Pulmonary artery endothelial cell (primary cell): ENCODE measurements around the gene PIP4K2A. TPM values are rescaled to one million over a fixed set of nuclear protein-coding genes. Genes with fewer than 3 reads are reported as not detected.
"Not testable (repeated sequence)": the region's sequence is repeated elsewhere in the genome, so short reads cannot be mapped to it uniquely, and the experiment has no call there.

Experiments used
- DNase-seq: peaks from one replicate; pipeline ENCODE4 v3.0.0-alpha.2; 2011; ENCODE audit warnings: low read depth, low spot score
- total RNA-seq: library from RNA; depleted of rRNA; stranded (reverse); fragments of >200 nt; gene quantifications from 2 replicates; pipeline ENCODE4 v1.2.3, GENCODE V29; 2014

Gene PIP4K2A
- total RNA-seq = 18.4 and 34.7 TPM in 2 replicates

DNA sequence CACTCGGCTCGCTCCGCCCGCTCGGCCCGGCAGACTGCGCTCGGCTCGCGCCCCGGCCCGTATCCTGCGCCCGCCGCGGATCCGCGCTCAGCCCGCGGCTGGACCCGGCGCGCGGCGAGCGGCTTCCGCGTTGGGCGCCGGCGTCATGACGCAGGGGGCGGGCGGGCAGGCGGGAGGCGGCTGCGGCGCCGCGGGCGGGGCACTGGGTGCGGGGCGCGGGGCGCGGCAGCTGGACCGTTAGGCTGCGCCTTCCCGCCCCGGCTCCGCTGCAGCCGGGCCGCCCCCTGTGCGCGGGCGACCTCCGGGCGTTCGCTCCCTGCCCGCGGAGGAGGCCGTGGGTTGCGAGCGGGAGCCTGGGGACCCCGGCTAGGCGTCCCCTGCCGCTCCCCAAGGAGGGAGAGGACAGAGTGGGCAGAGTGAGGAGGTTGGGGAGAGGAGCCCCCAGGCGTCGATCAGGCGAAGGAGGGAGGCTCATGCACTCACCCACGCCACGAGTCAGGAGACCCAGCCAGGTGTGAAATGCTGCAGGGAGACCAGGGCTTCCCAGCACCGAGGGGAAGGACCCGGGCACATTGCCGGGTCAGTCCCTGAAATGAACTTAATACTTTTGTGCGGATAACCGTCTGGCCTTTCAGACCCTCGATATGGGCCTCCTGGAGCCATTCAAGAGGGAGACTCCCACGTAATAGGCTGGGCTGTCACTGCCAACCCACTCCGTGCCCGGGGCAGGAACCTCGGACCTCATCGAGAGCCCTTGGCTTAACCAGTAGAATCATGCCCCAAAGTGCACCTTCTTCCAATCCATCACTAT is at the start of gene PIP4K2A:
Gene PIP4K2A, minus strand, starts transcription at position 100 of the 811 bp plus-strand sequence. CDS start 252 bp downstream, outside the sequence.
- DNase-seq = no peak

DNA sequence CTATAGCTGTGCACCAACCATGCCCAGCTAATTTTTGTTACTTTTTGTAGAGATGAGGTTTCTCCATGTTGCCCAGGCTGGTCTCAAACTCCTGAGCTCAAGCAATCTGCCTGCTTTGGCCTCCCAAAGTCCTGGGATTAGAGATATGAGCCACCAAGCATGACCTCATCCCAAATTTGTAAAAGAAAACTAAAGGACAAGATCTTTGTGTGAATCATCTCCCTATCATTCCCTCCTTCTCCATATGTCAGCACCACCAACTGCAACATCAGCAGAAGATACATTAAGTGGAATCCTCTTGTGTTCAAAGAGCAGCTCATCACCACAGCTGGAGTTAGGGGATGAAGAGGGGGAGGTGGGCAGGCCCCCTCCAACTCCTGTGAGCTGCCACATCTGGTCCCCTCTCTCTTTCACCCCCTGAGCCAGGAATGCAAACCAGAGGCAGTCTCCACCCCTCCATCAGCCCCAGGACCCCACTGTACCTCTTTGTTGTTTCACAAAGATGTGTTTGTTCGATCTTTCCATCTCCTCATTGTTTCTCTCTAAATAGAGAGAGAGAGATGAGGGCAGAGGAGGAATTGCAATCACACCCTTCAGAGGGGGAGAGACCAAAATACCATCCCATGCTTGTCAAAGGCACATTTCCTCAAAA is 47.3 kb upstream of the PIP4K2A start:
- no peak for DNase-seq

DNA sequence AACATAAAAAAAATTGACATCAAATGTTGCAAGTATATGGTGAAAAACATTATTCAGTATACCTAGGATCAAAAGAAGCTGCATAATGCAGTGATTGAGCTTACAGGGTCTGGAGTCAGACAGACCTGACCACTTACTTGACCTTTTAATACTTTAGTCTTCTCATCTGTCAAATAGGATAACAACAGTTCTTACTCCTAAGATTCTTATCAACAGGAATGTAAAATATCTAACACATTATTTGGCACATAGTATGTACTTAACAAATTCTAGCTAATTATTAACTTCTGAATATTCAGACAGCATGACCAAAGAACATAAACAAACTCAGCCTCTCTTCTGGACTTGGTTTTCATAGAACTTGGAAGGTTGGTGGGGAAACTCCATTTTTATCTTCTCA is 45.6 kb upstream of the PIP4K2A start:
- DNase-seq = no peak

- DNase-seq = no peak
These were observed 44.5 kb upstream of the PIP4K2A start for GRCh38 chr10:22758867-22759266.

GRCh38 chr10:22754296-22754695 is 39.9 kb upstream of the PIP4K2A start:
- DNase-seq = no peak

DNA sequence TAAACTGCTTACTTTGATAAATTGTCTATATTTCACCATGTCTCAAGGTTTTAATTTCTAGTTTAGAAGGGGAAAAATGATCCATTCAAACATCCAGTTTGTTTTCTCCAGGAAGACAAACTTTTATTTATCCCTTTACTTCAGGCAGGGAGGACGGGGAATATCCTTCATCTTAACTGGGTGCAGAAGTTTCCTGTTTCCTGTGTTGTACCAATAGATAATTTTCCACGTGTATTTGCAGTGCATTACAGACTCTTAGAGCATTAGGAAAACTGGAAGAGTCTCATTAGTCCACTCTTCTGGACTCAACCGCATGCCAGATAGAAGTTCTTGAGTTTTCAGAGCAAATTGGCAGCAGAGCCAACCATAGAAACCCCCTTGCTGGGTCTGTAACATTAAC is 39.4 kb upstream of the PIP4K2A start:
- DNase-seq = peak; percentile 60

DNA sequence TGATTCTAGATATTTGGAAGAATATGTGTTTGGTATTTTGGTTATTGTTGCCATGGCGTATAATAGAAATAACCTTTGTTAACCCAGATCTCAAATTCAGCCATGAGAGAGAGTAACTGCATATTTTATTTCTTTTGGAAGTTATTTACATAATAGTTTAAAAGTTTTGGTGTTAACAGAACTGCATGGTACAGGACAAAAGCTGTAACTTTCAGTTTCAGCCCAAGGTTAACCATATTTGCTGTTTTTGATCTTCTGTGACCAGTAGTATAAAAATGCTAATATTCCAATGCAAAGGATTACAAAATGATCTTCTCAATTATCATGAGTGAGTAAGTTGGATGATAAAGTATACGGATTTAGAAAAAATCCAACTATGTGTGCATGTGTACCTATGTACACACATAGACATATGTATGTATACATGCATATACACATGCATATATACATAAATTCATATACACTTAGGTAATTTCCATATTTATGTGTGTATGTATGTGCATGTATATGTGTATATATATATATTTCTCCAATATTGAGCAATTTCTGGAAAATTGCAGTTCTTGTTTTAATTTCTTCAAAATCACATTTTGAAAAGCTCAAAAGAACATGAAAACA is 38.0 kb upstream of the PIP4K2A start:
- no peak for DNase-seq

- peak; percentile 13 for DNase-seq
These were observed 35.8 kb upstream of the PIP4K2A start for GRCh38 chr10:22750131-22750530.

- DNase-seq = not testable (repeated sequence)
These were observed 30.5 kb upstream of the PIP4K2A start for GRCh38 chr10:22744858-22745257.

DNA sequence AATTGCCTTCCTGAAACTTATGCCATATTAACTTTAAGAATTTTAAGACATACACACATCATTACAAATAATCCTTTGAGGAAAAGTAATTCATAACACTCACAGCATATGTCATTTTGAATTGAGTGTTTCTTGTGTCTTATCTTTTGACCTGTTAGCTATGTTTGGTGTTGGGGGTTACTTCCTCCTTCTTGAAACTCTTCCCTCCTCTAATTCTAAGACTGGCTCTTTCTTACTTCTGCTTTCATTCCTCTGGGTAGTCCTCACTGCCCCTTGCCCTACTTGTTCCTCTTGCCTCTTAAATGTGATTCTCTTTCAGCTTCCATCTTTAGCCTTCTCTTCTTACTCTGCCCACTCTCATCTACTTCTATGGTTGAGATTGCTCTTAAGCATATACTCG is 28.3 kb upstream of the PIP4K2A start:
- no peak for DNase-seq

DNA sequence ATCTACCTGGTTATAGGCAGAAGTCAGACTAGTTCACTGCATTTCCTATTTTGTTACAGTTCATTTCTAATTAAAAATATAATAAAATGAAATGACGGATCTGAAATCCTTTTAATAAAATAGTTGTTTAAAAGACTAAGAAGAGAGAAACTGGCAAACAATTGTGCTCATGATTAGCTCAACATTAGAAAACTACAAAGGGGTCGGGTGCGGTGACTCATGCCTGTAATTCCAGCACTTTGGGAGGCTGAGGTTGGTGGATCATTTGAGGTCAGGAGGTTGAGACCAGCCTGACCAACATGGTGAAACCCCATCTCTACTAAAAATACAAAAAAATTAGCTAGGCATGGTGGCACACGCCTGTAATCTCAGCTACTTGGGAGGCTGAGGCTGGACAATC is 27.3 kb upstream of the PIP4K2A start:
- not testable (repeated sequence) for DNase-seq

DNA sequence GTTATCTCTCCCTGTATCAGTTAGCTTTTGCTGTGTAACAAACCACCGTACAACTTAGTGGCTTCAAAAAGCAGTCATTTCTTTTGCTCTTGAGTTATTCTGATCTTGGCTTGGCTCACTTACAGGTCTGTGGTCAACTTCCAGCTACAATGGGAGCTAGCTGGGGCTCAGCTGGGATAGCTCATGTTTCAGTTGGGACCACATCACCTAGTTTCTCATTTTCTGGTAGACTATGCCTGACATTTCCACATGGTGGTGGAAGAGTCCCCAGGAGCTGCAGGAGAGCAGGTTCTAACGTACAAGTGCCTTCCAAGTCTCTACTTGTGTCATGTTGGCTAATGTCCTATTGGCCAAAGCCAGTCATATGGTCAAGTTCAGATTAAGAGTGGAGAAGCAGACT is 25.8 kb upstream of the PIP4K2A start:
- DNase-seq = no peak

DNA sequence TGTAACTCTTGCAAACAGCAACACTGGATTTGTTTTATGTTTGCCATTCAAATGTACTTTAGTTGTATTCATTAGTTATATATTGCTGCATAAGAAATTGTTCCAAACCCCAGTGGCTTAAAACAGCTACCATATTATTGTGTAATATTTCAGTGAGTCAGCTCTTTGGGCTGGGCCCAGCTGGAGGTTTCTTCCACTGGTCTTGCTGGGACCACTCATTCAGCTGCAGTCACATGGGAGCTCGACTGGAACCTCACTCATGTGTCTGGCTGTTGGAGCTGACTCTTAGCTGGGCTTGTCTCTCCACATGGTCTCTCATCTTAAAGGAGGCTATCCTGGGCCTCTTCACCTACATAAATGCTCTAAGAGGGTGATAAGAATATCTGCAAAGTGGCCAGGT is 23.2 kb upstream of the PIP4K2A start:
- DNase-seq = no peak

DNA sequence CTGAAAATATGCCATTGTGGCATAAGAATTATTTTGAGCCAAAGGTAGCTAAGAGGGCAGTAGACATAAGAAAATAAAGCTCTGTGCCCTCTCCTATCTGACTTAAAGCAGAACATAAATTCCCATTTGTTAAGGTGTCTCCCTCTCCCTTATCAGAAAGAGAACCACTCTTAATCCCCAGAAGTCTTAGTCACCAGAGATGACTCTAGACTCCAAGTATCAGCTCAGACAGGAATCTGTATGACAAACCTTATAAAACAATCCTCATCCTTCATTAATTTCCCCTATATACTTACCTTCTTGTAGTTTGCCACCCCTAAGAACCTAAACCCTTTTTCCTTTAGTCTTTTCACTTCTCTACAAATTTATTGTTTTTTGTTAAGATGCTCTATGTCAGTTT is 21.8 kb upstream of the PIP4K2A start:
- DNase-seq = no peak

DNA sequence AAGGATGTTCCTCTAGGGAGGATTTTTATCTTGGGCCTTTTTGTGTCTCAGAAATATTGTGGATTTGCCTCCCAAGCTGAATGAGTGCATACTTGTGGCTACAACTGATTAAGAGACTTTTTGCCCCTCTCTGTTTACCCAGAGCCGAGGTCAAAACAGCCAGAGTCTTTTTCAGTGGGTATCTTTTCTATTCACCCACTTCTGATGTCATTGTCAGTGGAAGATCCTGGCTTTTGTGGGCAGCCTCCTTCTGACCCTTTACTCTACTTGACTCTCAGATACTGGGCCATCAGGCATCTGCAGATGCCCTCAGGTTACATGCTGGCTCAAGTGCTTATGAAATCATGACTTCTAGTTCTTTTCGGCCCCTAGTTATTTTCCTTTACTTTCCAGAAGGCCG is 19.6 kb upstream of the PIP4K2A start:
- no peak for DNase-seq

GRCh38 chr10:22727663-22728062 is 13.3 kb upstream of the PIP4K2A start:
- no peak for DNase-seq

GRCh38 chr10:22727112-22727511 is 12.7 kb upstream of the PIP4K2A start:
- DNase-seq = no peak

DNA sequence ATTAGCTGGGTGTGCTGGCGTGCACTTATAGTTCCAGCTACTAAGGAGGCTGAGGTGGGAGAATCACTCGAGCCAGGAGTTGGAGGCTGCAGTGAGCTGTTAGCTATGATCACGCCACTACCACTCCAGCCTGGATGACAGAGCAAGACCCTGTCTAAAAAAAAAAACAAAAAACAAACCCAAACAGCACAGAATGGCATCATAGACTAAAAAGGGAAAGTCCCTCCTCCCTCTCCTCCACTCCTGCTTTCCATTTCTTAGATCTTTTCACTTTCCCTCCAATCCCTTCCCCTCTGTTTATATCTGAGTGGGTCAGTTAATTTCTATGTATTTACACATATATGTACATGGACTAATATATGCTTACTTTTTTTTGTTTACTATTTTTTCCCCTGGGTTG is 10.4 kb upstream of the PIP4K2A start:
- no peak for DNase-seq

GRCh38 chr10:22723783-22724182 is 9.4 kb upstream of the PIP4K2A start:
- no peak for DNase-seq

DNA sequence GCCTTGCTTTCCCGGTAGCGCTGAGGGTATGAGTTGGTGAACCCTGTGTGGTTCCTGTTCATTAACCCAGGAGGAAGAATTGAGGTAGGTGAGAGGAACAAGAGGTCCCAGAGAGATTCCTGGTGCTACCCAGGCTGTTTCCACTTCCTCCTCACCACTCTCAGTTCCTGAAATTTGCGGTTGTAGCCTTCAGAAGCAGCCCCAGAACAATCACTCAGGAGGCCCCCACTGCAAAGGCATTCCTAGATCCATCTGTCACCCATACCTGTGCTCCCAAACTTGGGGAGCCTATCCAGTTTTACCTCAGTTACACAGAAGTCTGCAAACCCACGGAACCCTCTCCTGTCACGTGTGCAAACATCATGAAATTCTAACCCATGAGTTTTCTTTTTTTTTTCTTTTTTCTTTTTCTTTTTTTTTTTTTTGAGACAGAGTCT is 9.0 kb upstream of the PIP4K2A start:
- DNase-seq = no peak

GRCh38 chr10:22722626-22723169 is 8.3 kb upstream of the PIP4K2A start:
- no peak for DNase-seq

DNA sequence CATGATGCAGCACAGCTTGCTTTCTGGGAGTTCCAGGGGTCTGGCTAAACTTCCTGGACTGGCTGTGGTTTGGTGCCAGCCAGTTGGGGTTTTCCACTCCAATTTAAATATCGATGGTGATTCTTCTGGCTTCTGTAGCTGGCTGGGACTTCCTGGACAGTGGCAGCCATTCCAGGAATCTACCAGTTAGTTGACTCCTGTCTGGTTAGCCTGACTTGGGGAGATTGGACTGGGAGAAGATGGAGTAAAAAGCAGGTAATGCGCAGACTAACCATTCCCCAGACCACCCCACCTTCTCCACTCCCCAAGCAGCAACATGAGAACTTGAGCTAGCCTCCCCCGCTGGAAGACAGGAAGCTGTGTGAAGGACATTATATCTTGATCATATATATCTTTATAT is 6.3 kb upstream of the PIP4K2A start:
- DNase-seq = no peak
